ENCODE results near the gene SCNN1A. TPM values are rescaled to one million over a fixed set of nuclear protein-coding genes. Genes with fewer than 3 reads are reported as not detected.

Gene SCNN1A
- total RNA-seq (2022) = 136 and 139 TPM in 2 replicates
- Bru-seq, nascent RNA = percentile 79 among the genes with signal in this experiment
- percentile 90 among the genes with signal in this experiment for BruChase-seq, experiment 1, labeled RNA remaining after a 6-hour chase
- BruChase-seq, experiment 2, labeled RNA remaining after a 2-hour chase = percentile 91 among the genes with signal in this experiment
- long read RNA-seq, transcript SCNN1A-201 (13 exons, 3,135 nt) = major isoform, 48 of 117 reads
- long read RNA-seq, partial matches to known transcripts = 21 of 117 reads
- long read RNA-seq, other reads (novel, unspliced or antisense) = 44 of 117 reads

GRCh38 chr12:6375269-6376078, at the start of gene SCNN1A:
Gene SCNN1A, minus strand, starts transcription at chr12:6375563. Its CDS starts 780 bp downstream, at chr12:6374783.
- no peak for TF ChIP-seq CTCF (IDR thresholded peaks at IDR 0.05; ENCODE audit: unreplicated experiment)
- ChIA-PET POLR2A (interaction anchor here (0.7 to 16.5 kb wide), 27 partner anchors 8 to 190 kb away, joined by 3 to 739 read pairs (median 7); partner anchors contain the start of genes GAPDH, LTBR, MRPL51 and TAPBPL), CTCF (interaction anchor here (0.6 to 4.6 kb wide), 17 partner anchors 8 to 450 kb away, joined by 3 to 27 read pairs (median 4); partner anchors contain the start of genes LTBR and TNFRSF1A)
- Mint-ChIP-seq H3K27me3 (ENCODE audit: insufficient read depth, unreplicated experiment) (no peaks in the 10 kb centered on the region), H3K36me3 (ENCODE audit: insufficient read depth, unreplicated experiment) (peaks cover 35% of the 10 kb centered on the region), H3K4me1 (ENCODE audit: insufficient read depth, unreplicated experiment) (peaks cover 56% of the 10 kb centered on the region), H3K27ac (ENCODE audit: low read depth, unreplicated experiment) (peak within 1 kb of the TSS; percentile 97), H3K9me3 (ENCODE audit: unreplicated experiment) (no peaks in the 10 kb centered on the region), H3K4me3 (ENCODE audit: unreplicated experiment) (peak within 1 kb of the TSS; percentile 89)
- TSS peak; percentile 9 for BruUV-seq (replicated peaks)
- DNase-seq (ENCODE audit: unreplicated experiment) = peak; percentile 91
- intact Hi-C loops (cut with micrococcal nuclease) = loop anchor here (2.0 kb wide), 1 partner anchor 53 kb away; no protein-coding TSS in a partner anchor

DNA sequence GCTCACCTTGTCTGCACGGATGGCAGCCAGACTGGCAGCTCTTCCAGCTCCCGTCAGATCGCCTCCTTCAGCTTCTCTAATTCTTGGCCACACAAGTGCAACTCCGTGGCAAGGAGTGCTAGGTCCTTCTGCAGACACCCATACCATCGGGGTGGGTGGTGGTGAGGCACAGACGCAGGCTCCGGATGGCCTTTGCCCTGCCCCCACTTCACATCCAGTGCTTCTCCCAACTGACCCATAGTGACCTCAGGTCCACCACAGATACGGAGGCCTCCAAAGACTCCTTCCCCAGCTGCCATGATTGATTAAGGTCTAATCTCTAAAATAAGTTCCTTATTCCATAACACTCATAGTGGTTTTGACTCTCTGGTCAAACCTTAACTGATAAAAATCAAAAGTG, 49.5 kb upstream of the SCNN1A start:
- BruUV-seq (replicated peaks) = no TSS peak
- intact Hi-C loops (cut with micrococcal nuclease) = no loop called here

DNA sequence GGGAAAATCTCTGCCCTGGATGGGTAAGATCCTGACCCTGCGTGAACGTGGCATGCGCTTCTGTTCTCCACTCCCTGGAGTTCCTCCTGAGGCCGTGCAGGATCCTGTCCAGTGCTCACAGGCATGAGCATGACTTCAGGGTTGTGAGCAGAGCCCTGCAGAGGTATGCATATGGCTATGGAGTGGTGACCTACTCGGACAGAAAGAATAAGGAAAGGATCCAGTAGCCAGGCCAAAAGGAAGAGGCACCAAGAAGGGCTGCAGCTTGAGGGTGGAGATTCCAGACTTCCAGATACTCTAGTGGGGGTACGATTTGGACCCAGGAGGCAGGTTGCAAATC, 48.6 kb upstream of the SCNN1A start:
- Mint-ChIP-seq H3K27ac (ENCODE audit: low read depth, unreplicated experiment) (no peak overlapping the region), H3K4me1 (ENCODE audit: insufficient read depth, unreplicated experiment) (peaks cover 5% of the 10 kb centered on the region), H3K36me3 (ENCODE audit: insufficient read depth, unreplicated experiment) (peaks cover 7% of the 10 kb centered on the region), H3K9me3 (ENCODE audit: unreplicated experiment) (no peaks in the 10 kb centered on the region), H3K4me3 (ENCODE audit: unreplicated experiment) (no peak overlapping the region), H3K27me3 (ENCODE audit: insufficient read depth, unreplicated experiment) (no peaks in the 10 kb centered on the region)
- CTCF ChIA-PET = interaction anchor here (0.6 to 5.5 kb wide), 36 partner anchors 9 to 524 kb away, joined by 3 to 99 read pairs (median 4); partner anchors contain the start of genes GAPDH, NOP2, TAPBPL and VAMP1
- BruUV-seq (replicated peaks) = no TSS peak
- intact Hi-C loops (cut with micrococcal nuclease) = no loop called here
- POLR2A ChIA-PET = interaction anchor here (0.8 to 4.0 kb wide), 12 partner anchors 27 to 144 kb away, joined by 3 to 14 read pairs (median 4); partner anchors contain the start of genes GAPDH, LTBR, NOP2 and TAPBPL
- no peak for DNase-seq (ENCODE audit: unreplicated experiment)
- no peak for TF ChIP-seq CTCF (IDR thresholded peaks at IDR 0.05; ENCODE audit: unreplicated experiment)

More for the DNA sequence above, 49.5 kb upstream of the SCNN1A start:
- no peaks in the 10 kb centered on the region for H3K27me3 Mint-ChIP-seq (ENCODE audit: insufficient read depth, unreplicated experiment)
- peaks cover 5% of the 10 kb centered on the region for H3K4me1 Mint-ChIP-seq (ENCODE audit: insufficient read depth, unreplicated experiment)
- ChIA-PET POLR2A (interaction anchor here (0.5 to 4.0 kb wide), 5 partner anchors 26 to 108 kb away, joined by 3 to 14 read pairs (median 3); partner anchors contain the start of genes LTBR, TAPBPL and TNFRSF1A), CTCF (interaction anchor here (0.6 to 5.5 kb wide), 14 partner anchors 14 to 188 kb away, joined by 3 to 99 read pairs (median 8); partner anchors contain the start of genes GAPDH, NOP2, TAPBPL and VAMP1)
- no peaks in the 10 kb centered on the region for H3K36me3 Mint-ChIP-seq (ENCODE audit: insufficient read depth, unreplicated experiment)
- H3K9me3 Mint-ChIP-seq (ENCODE audit: unreplicated experiment) = no peaks in the 10 kb centered on the region
- H3K27ac Mint-ChIP-seq (ENCODE audit: low read depth, unreplicated experiment) = no peak overlapping the region
- DNase-seq (ENCODE audit: unreplicated experiment) = no peak
- TF ChIP-seq CTCF (IDR thresholded peaks at IDR 0.05; ENCODE audit: unreplicated experiment) = no peak
- H3K4me3 Mint-ChIP-seq (ENCODE audit: unreplicated experiment) = no peak overlapping the region

All from MCF 10A (cell line).